Trophoblast cell (in vitro differentiated cells and primary cell): ENCODE data around the gene ANKRD34B.

Source experiments
- DNase-seq, 2 donors: peaks; one replicate each; pipeline ENCODE4 v3.0.0-alpha.2; 2016
- H2AFZ ChIP-seq: 2 replicates; pipeline ENCODE4 v1.6.1; 2013; ENCODE audit warnings: low read length, moderate library complexity, mild to moderate bottlenecking; ENCODE audit not compliant: insufficient read depth, poor library complexity
- H2AK5ac ChIP-seq: 2 replicates; pipeline ENCODE4 v1.6.1; 2013; ENCODE audit warnings: mild to moderate bottlenecking, low read length
- H2BK120ac ChIP-seq: 2 replicates; pipeline ENCODE4 v1.6.1; 2013; ENCODE audit warnings: low read length, mild to moderate bottlenecking, moderate library complexity; ENCODE audit not compliant: insufficient read depth, poor library complexity
- H2BK12ac ChIP-seq: 2 replicates; pipeline ENCODE4 v1.6.1; 2013; ENCODE audit warnings: mild to moderate bottlenecking, low read length, moderate library complexity
- H2BK5ac ChIP-seq: 2 replicates; pipeline ENCODE4 v1.6.1; 2013; ENCODE audit warnings: low read length, low read depth, moderate library complexity, mild to moderate bottlenecking; ENCODE audit not compliant: poor library complexity
- H3K14ac ChIP-seq: 2 replicates; pipeline ENCODE4 v1.6.1; 2013; ENCODE audit warnings: mild to moderate bottlenecking, low read length
- H3K18ac ChIP-seq: 2 replicates; pipeline ENCODE4 v1.6.1; 2013; ENCODE audit warnings: mild to moderate bottlenecking, low read length
- H3K23ac ChIP-seq: 2 replicates; pipeline ENCODE4 v1.6.1; 2013; ENCODE audit warnings: low read length
- H3K27ac ChIP-seq: 2 replicates; pipeline ENCODE4 v1.5.1; 2013; ENCODE audit warnings: low read depth, mild to moderate bottlenecking, inconsistent platforms, low read length, moderate library complexity
- H3K27me3 ChIP-seq: 2 replicates; pipeline ENCODE4 v1.6.1; 2013; ENCODE audit warnings: inconsistent platforms, mild to moderate bottlenecking, low read length, moderate library complexity; ENCODE audit not compliant: insufficient read depth
- H3K36me3 ChIP-seq, 2 experiments: 1 replicate in 1 of 2; 2 replicates in 1 of 2; pipeline ENCODE4 v1.6.1; 2013; ENCODE audit warnings: low read length in 2 of 2, mild to moderate bottlenecking in 2 of 2, moderate library complexity in 1 of 2; ENCODE audit not compliant: insufficient read depth in 2 of 2, control insufficient read depth in 1 of 2
- H3K4ac ChIP-seq: 2 replicates; pipeline ENCODE4 v1.6.1; 2013; ENCODE audit warnings: low read depth, mild to moderate bottlenecking, low read length, moderate library complexity
- H3K4me1 ChIP-seq, 2 experiments: 1 replicate in 1 of 2; 2 replicates in 1 of 2; pipeline ENCODE4 v1.6.1; 2013; ENCODE audit warnings: low read length in 2 of 2, mild to moderate bottlenecking in 2 of 2, moderate library complexity in 1 of 2; ENCODE audit not compliant: insufficient read depth in 2 of 2, control insufficient read depth in 1 of 2
- H3K4me2 ChIP-seq: 2 replicates; pipeline ENCODE4 v1.6.1; 2013; ENCODE audit warnings: inconsistent platforms, mild to moderate bottlenecking, low read length, moderate library complexity
- H3K4me3 ChIP-seq: 2 replicates; pipeline ENCODE4 v1.5.1; 2013; ENCODE audit warnings: mild to moderate bottlenecking, low read depth, low read length, inconsistent platforms
- H3K79me1 ChIP-seq: one replicate; pipeline ENCODE4 v1.6.1; 2013; ENCODE audit warnings: low read length
- H3K79me2 ChIP-seq: 2 replicates; pipeline ENCODE4 v1.6.1; 2013; ENCODE audit warnings: low read length, mild to moderate bottlenecking; ENCODE audit not compliant: control insufficient read depth, insufficient read depth, poor library complexity
- H3K9ac ChIP-seq: 2 replicates; pipeline ENCODE4 v1.6.1; 2013; ENCODE audit warnings: mild to moderate bottlenecking, low read length
- H3K9me3 ChIP-seq: 2 replicates; pipeline ENCODE4 v1.6.1; 2013; ENCODE audit warnings: low read depth, mild to moderate bottlenecking, control low read depth, inconsistent platforms, low read length; ENCODE audit not compliant: insufficient read depth
- H4K12ac ChIP-seq: 2 replicates; pipeline ENCODE4 v1.6.1; 2013; ENCODE audit warnings: low read depth, mild to moderate bottlenecking, low read length, moderate library complexity
- H4K8ac ChIP-seq: 2 replicates; pipeline ENCODE4 v1.6.1; 2013; ENCODE audit warnings: low read depth, mild to moderate bottlenecking, low read length, moderate library complexity
- H4K91ac ChIP-seq: one replicate; pipeline ENCODE4 v1.6.1; 2013; ENCODE audit warnings: low read depth, mild to moderate bottlenecking, low read length, moderate library complexity
- WGBS: extraction: QIAGEN DNeasy Blood & Tissue Kit; methylation state at CpG from one replicate; pipeline ENCODE4 v1.1.7; 2013; ENCODE audit warnings: missing lambda C conversion rate; ENCODE audit not compliant: insufficient read length, insufficient coverage; ENCODE audit errors: extremely low coverage; 5-methylcytosine and 5-hydroxymethylcytosine counted together

Gene ANKRD34B

GRCh38 chr5:80592105-80592504 is 22.0 kb upstream of the ANKRD34B start:
- Histone ChIP-seq H3K79me2 (no peaks in the 10 kb centered on the region), H3K4ac (no peak overlapping the region), H3K23ac (no peak overlapping the region), H3K27me3 (no peaks in the 10 kb centered on the region), H2AK5ac (no peak overlapping the region), H3K4me3 (no peak overlapping the region), H3K14ac (no peak overlapping the region), H3K27ac (no peak overlapping the region), H4K91ac (no peak overlapping the region), H3K4me1 (no peaks in the 10 kb centered on the region), H4K8ac (no peak overlapping the region), H2BK120ac (no peak overlapping the region), H2BK5ac (no peak overlapping the region), H3K18ac (no peak overlapping the region), H3K9me3 (peaks cover 2% of the 10 kb centered on the region), H3K9ac (no peak overlapping the region), H3K36me3 (no peaks in the 10 kb centered on the region), H3K79me1 (no peaks in the 10 kb centered on the region), H3K4me2 (no peak overlapping the region), H2BK12ac (no peak overlapping the region), H4K12ac (no peak overlapping the region), H2AFZ (no peak overlapping the region)
- WGBS = no CpG with 5 or more reads among the region's 1 CpG
- peak in 1 of 2 donors; percentile 5 for DNase-seq

GRCh38 chr5:80591352-80591751 is 21.3 kb upstream of the ANKRD34B start:
- no peak overlapping the region for H3K4ac ChIP-seq
- H3K18ac ChIP-seq = no peak overlapping the region
- H3K79me2 ChIP-seq = no peaks in the 10 kb centered on the region
- H3K27me3 ChIP-seq = no peaks in the 10 kb centered on the region
- H3K14ac ChIP-seq = no peak overlapping the region
- no peak for DNase-seq
- no peak overlapping the region for H3K4me3 ChIP-seq
- H3K36me3 ChIP-seq = no peaks in the 10 kb centered on the region
- no peak overlapping the region for H3K27ac ChIP-seq
- H3K79me1 ChIP-seq = no peaks in the 10 kb centered on the region
- no peak overlapping the region for H2AK5ac ChIP-seq
- no peak overlapping the region for H2AFZ ChIP-seq
- no peak overlapping the region for H4K12ac ChIP-seq
- no peaks in the 10 kb centered on the region for H3K4me1 ChIP-seq
- H3K9ac ChIP-seq = no peak overlapping the region
- no peak overlapping the region for H2BK5ac ChIP-seq
- no peak overlapping the region for H3K23ac ChIP-seq
- H4K8ac ChIP-seq = no peak overlapping the region
- peaks cover 2% of the 10 kb centered on the region for H3K9me3 ChIP-seq
- no CpG with 5 or more reads among the region's 3 CpGs for WGBS
- no peak overlapping the region for H2BK120ac ChIP-seq
- H3K4me2 ChIP-seq = no peak overlapping the region
- H4K91ac ChIP-seq = no peak overlapping the region
- no peak overlapping the region for H2BK12ac ChIP-seq

GRCh38 chr5:80590766-80591165 is 20.7 kb upstream of the ANKRD34B start:
- DNase-seq = no peak
- no peak overlapping the region for H2AFZ ChIP-seq

GRCh38 chr5:80588858-80589540 is 18.9 kb upstream of the ANKRD34B start:
- H3K4me2 ChIP-seq = no peak overlapping the region
- no peak overlapping the region for H4K8ac ChIP-seq

More at GRCh38 chr5:80590766-80591165, 20.7 kb upstream of the ANKRD34B start:
- H2BK12ac ChIP-seq = no peak overlapping the region
- H3K79me1 ChIP-seq = no peaks in the 10 kb centered on the region
- H3K18ac ChIP-seq = no peak overlapping the region
- no CpG with 5 or more reads among the region's 5 CpGs for WGBS
- H3K4me1 ChIP-seq = no peaks in the 10 kb centered on the region
- H2AK5ac ChIP-seq = no peak overlapping the region
- no peak overlapping the region for H2BK5ac ChIP-seq
- H3K27ac ChIP-seq = no peak overlapping the region
- H3K79me2 ChIP-seq = no peaks in the 10 kb centered on the region
- no peak overlapping the region for H3K23ac ChIP-seq
- no peak overlapping the region for H3K14ac ChIP-seq
- no peaks in the 10 kb centered on the region for H3K36me3 ChIP-seq
- no peak overlapping the region for H4K91ac ChIP-seq
- no peak overlapping the region for H2BK120ac ChIP-seq
- H4K12ac ChIP-seq = no peak overlapping the region
- no peak overlapping the region for H3K9ac ChIP-seq
- H3K4ac ChIP-seq = no peak overlapping the region
- no peak overlapping the region for H4K8ac ChIP-seq
- no peak overlapping the region for H3K4me3 ChIP-seq
- H3K4me2 ChIP-seq = no peak overlapping the region
- H3K9me3 ChIP-seq = peaks cover 2% of the 10 kb centered on the region
- no peaks in the 10 kb centered on the region for H3K27me3 ChIP-seq

More at GRCh38 chr5:80588858-80589540, 18.9 kb upstream of the ANKRD34B start:
- no peaks in the 10 kb centered on the region for H3K27me3 ChIP-seq
- no peaks in the 10 kb centered on the region for H3K79me1 ChIP-seq
- H3K36me3 ChIP-seq = no peaks in the 10 kb centered on the region
- H2AK5ac ChIP-seq = no peak overlapping the region
- no peak overlapping the region for H3K18ac ChIP-seq
- H3K4me3 ChIP-seq = no peak overlapping the region
- no peak overlapping the region for H4K91ac ChIP-seq
- no peak overlapping the region for H2BK12ac ChIP-seq
- no CpG with 5 or more reads among the region's 8 CpGs for WGBS
- no peak overlapping the region for H2BK120ac ChIP-seq
- no peak overlapping the region for H4K12ac ChIP-seq
- DNase-seq = no peak
- H3K9me3 ChIP-seq = peaks cover 2% of the 10 kb centered on the region
- H3K23ac ChIP-seq = no peak overlapping the region
- no peak overlapping the region for H3K4ac ChIP-seq
- no peak overlapping the region for H3K27ac ChIP-seq
- H3K79me2 ChIP-seq = no peaks in the 10 kb centered on the region
- H3K9ac ChIP-seq = no peak overlapping the region
- no peak overlapping the region for H3K14ac ChIP-seq
- H2BK5ac ChIP-seq = no peak overlapping the region
- H3K4me1 ChIP-seq = no peaks in the 10 kb centered on the region
- H2AFZ ChIP-seq = no peak overlapping the region
